ENCODE results near the gene TUBGCP2. TPM values are rescaled to one million over a fixed set of nuclear protein-coding genes. Genes with fewer than 3 reads are reported as not detected.
A peak's percentile ranks its signal among the peaks of the same experiment; 100 is the strongest.

Gene TUBGCP2
- total and polyA plus RNA-seq, 2 donors from 2014 or later, result 61.4 to 93.3 TPM

GRCh38 chr10:133315847-133316246, 7.2 kb upstream of the TUBGCP2 start:
- DNase-seq (peak in 1 of 5 donors; percentile 36), FAIRE-seq (no peak)
- no peak overlapping the region for H3K9ac ChIP-seq (ENCODE audit: low read length in 3 of 3)
- H3K36me3 ChIP-seq (ENCODE audit: control insufficient read depth in 2 of 3, insufficient read depth in 3 of 3, low read length in 3 of 3), result peaks cover 0 to 12% (median 2%) of the 10 kb centered on the region in 3 donors
- H3K27ac ChIP-seq (ENCODE audit: low read depth in 2 of 2, low read length in 2 of 2), result no peak overlapping the region
- TF ChIP-seq CTCF (IDR thresholded peaks at IDR 0.05; ENCODE audit: borderline replicate concordance, extremely low read depth, insufficient read depth), result no peak
- H3K9me3 ChIP-seq (ENCODE audit: control insufficient read depth in 2 of 3, insufficient read depth in 1 of 3, low read length in 3 of 3), result no peaks in the 10 kb centered on the region
- H3K27me3 ChIP-seq (ENCODE audit: control insufficient read depth, insufficient read depth, low read length), result peaks cover 6% of the 10 kb centered on the region
- peaks cover 0 to 2% (median 0%) of the 10 kb centered on the region in 3 donors for H3K4me1 ChIP-seq (ENCODE audit: control insufficient read depth in 2 of 3, insufficient read depth in 2 of 3, low read depth in 1 of 3, low read length in 3 of 3)
- H3K4me3 ChIP-seq (ENCODE audit: low read length in 3 of 3), result no peak overlapping the region
- intact Hi-C loops (cut with DNase I), result no loop called here

GRCh38 chr10:133314911-133315310, 6.2 kb upstream of the TUBGCP2 start:
- intact Hi-C loops (cut with DNase I), result no loop called here
- H3K9me3 ChIP-seq (ENCODE audit: control insufficient read depth in 2 of 3, insufficient read depth in 1 of 3, low read length in 3 of 3), result no peaks in the 10 kb centered on the region
- H3K4me1 ChIP-seq (ENCODE audit: control insufficient read depth in 2 of 3, insufficient read depth in 2 of 3, low read depth in 1 of 3, low read length in 3 of 3), result peaks cover 0 to 2% (median 0%) of the 10 kb centered on the region in 3 donors
- no peak overlapping the region for H3K9ac ChIP-seq (ENCODE audit: low read length in 3 of 3)
- H3K36me3 ChIP-seq (ENCODE audit: control insufficient read depth in 2 of 3, insufficient read depth in 3 of 3, low read length in 3 of 3), result peaks cover 0 to 16% (median 2%) of the 10 kb centered on the region in 3 donors
- FAIRE-seq (no peak), DNase-seq (peak in 1 of 5 donors; percentile 54)
- H3K27me3 ChIP-seq (ENCODE audit: control insufficient read depth, insufficient read depth, low read length), result peaks cover 6% of the 10 kb centered on the region
- TF ChIP-seq CTCF (IDR thresholded peaks at IDR 0.05; ENCODE audit: borderline replicate concordance, extremely low read depth, insufficient read depth), result no peak
- no peak overlapping the region for H3K27ac ChIP-seq (ENCODE audit: low read depth in 2 of 2, low read length in 2 of 2)
- no peak overlapping the region for H3K4me3 ChIP-seq (ENCODE audit: low read length in 3 of 3)

- intact Hi-C loops (cut with DNase I), result no loop called here
- no peak for FAIRE-seq
These were observed 4.5 kb upstream of the TUBGCP2 start for GRCh38 chr10:133313192-133313591.

More at GRCh38 chr10:133313192-133313591, 4.5 kb upstream of the TUBGCP2 start:
- Histone ChIP-seq H3K27me3 (ENCODE audit: control insufficient read depth, insufficient read depth, low read length) (no peaks in the 10 kb centered on the region), H3K36me3 (ENCODE audit: control insufficient read depth in 2 of 3, insufficient read depth in 3 of 3, low read length in 3 of 3) (peaks cover 0 to 16% (median 2%) of the 10 kb centered on the region in 3 donors), H3K4me1 (ENCODE audit: control insufficient read depth in 2 of 3, insufficient read depth in 2 of 3, low read depth in 1 of 3, low read length in 3 of 3) (peaks cover 0 to 5% (median 0%) of the 10 kb centered on the region in 3 donors), H3K9me3 (ENCODE audit: control insufficient read depth in 2 of 3, insufficient read depth in 1 of 3, low read length in 3 of 3) (no peaks in the 10 kb centered on the region), H3K27ac (ENCODE audit: low read depth in 2 of 2, low read length in 2 of 2) (no peak overlapping the region), H3K9ac (ENCODE audit: low read length in 3 of 3) (no peak overlapping the region), H3K4me3 (ENCODE audit: low read length in 3 of 3) (no peak overlapping the region)
- TF ChIP-seq CTCF (IDR thresholded peaks at IDR 0.05; ENCODE audit: borderline replicate concordance, extremely low read depth, insufficient read depth), result no peak
- DNase-seq, result peak in 1 of 5 donors; percentile 45
